CD4-positive, alpha-beta T cell treated with Interleukin-4 for 4 hours (primary cell): ENCODE results near the gene SLC25A13.

Source experiments
- DNase-seq: peaks from one replicate; pipeline ENCODE4 v3.0.0-alpha.2; 2020

SLC25A13 gene

DNA sequence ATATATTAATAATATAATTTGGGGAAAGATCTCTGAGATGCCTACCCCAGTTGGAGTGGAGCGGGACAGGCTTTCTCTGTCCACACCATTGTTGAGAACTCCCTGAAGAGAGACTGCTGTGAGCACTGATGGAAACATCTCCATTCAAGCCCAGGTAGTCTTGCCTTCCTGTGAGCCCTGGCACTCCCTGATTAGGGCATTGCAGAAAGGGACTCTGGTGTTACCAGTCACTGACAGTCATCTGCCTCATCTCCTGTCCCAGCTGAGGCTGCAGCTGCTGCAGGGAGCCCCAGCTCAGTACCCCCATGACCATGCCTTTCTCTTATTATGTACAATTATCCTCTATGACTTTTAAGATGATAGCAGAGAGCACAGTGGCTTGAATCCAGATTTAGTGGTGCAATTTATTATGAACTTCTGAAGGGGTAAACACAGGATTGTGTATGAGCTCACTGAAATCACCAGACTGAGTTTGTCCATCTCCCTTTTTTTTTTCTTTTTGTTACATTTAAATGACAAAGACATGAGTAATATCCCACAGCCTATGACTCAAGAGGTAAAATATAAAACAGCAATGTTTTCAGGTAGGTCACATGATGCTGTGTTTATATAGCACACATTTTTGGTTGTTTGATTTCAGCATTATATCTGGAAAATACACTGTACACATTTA lies 236.9 kb downstream of the SLC25A13 start:
- no peak for DNase-seq

DNA sequence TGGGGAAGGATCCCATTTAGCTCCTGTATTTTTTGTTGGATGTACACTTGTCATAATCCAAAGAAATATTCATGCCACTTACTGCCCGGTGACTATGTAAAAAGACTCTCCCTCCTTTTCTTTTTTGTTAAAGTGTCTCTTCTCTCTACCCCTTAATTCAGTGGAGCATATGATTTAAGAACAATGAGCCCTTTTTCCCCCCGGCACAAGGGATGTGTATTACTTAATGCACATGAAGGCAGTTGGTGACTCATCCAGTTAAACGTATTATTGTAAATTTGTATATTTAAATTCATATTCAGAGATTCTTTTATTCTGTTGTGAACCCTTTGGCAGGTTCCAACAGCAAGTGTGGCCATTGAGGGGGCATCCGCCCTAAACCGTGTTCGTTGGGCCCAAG lies 241.9 kb downstream of the SLC25A13 start:
- no peak for DNase-seq

DNA sequence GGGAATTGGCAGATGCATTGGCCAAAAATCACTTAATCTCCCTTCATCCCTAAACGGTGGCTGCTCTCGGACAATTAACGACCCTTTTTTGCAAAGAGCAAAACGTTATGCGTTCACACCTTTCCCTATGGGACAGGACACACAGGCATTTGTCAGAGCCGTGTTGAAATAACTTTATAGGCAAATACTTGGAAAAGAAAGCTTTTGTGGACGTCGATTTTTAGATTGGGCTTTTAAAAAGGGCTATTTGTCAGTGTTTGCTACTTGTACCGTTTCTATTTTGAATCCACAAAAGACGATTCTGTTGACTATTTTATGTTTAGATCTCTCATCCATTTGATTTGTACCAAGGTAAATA lies 245.6 kb downstream of the SLC25A13 start:
- DNase-seq, result no peak

DNA sequence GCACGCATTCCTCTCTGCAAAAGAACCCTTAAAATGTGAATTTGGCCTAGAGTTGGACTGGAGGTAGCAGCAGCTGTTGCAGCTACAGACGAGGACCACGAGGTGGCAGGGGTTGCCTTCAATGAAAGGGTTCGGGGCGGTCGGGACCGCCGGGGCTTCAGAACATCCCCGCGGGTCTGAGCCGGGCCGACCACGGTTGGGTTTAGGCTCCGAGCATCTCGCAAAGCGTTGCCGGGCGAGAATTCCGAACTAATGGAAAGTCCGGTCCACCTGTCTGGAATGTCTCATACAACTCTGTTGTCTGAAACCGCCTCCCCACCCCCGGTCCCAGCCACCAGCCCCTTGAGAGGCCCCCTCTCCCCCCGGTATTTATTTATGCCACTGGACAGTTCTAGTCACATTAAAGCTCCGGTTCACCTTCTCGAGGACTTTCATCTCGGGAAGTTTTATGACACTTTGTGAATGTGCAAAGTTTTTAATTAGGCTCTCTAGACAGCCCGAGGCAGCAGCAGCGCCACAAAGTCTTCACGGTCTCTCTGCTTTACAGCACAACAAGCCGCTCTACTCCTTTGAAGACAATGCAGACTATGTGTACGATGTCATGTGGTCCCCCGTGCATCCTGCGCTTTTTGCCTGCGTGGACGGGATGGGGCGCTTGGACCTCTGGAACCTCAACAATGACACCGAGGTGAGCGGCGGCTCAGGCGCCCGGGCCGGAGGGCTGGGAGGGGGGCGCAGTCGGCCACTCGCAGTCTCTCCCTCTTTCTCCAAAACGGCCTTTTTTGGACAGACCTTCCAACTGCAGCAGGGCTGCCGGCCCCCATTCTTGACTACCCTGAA lies 246.2 kb downstream of the SLC25A13 start:
- DNase-seq, result peak; percentile 33

DNA sequence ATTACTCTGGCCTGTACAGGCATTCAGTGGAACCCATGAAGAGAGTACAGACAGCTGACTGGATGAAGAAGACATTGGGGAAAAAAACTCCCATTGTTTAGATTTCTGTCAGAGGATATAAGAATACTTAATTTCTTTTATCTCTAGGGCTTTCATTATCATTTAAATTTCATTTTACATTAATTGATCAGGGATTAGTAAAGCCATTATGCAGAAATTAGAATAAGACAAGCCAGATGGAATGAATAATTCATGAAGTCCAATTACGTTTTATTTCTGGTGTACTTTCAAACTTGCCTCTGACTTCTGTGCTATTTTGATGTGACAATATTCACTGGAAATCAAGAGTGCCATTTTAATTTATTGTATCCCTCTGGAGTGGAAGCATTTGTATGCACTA lies 247.0 kb downstream of the SLC25A13 start:
- DNase-seq, result no peak
